ENCODE results near the gene TANK.

GRCh38 chr2:161265874-161266273, 105.6 kb downstream of the TANK start:
- TF ChIP-seq, protein P1, sequence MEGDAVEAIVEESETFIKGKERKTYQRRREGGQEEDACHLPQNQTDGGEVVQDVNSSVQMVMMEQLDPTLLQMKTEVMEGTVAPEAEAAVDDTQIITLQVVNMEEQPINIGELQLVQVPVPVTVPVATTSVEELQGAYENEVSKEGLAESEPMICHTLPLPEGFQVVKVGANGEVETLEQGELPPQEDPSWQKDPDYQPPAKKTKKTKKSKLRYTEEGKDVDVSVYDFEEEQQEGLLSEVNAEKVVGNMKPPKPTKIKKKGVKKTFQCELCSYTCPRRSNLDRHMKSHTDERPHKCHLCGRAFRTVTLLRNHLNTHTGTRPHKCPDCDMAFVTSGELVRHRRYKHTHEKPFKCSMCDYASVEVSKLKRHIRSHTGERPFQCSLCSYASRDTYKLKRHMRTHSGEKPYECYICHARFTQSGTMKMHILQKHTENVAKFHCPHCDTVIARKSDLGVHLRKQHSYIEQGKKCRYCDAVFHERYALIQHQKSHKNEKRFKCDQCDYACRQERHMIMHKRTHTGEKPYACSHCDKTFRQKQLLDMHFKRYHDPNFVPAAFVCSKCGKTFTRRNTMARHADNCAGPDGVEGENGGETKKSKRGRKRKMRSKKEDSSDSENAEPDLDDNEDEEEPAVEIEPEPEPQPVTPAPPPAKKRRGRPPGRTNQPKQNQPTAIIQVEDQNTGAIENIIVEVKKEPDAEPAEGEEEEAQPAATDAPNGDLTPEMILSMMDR (IDR thresholded peaks at IDR 0.05; ENCODE audit: borderline replicate concordance, extremely low read depth, low read length, poor library complexity, severe bottlenecking), result no peak
- no peak for TF ChIP-seq EZH2 (IDR thresholded peaks at IDR 0.05; ENCODE audit: borderline replicate concordance, low read depth, low read length, severe bottlenecking)
